Measurements from ENCODE around the gene EFNA5. TPM values are rescaled to one million over a fixed set of nuclear protein-coding genes. Genes with fewer than 3 reads are reported as not detected.

The EFNA5 gene
- polyA plus RNA-seq, 3 donors, result 0.01 TPM; not detected in 2

DNA sequence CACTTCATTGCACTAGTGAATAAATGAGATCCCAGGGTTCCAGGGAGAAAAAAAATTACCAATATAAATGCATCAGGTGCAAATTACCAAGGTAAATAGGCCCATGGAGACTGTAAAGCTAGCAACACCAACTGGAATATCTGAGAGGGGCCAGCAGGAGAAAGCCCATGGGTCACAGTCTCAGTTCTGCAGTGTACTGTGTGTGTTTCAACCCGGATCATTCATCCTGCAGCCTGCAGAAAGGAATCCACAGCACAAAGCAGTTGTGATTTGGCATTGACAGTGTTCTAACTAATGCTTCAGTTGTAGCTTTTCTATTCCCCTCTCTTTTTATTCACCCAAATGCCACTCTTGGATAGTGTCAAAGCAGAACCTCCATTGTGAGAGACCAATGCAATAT, 171.0 kb downstream of the EFNA5 start:
- TF ChIP-seq, protein P1, sequence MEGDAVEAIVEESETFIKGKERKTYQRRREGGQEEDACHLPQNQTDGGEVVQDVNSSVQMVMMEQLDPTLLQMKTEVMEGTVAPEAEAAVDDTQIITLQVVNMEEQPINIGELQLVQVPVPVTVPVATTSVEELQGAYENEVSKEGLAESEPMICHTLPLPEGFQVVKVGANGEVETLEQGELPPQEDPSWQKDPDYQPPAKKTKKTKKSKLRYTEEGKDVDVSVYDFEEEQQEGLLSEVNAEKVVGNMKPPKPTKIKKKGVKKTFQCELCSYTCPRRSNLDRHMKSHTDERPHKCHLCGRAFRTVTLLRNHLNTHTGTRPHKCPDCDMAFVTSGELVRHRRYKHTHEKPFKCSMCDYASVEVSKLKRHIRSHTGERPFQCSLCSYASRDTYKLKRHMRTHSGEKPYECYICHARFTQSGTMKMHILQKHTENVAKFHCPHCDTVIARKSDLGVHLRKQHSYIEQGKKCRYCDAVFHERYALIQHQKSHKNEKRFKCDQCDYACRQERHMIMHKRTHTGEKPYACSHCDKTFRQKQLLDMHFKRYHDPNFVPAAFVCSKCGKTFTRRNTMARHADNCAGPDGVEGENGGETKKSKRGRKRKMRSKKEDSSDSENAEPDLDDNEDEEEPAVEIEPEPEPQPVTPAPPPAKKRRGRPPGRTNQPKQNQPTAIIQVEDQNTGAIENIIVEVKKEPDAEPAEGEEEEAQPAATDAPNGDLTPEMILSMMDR (IDR thresholded peaks at IDR 0.05), result no peak
- peaks cover 0 to 3% of the 10 kb centered on the region in 2 donors for H3K9me3 ChIP-seq (replicated peaks in 1 of 2; ENCODE audit: control insufficient read depth in 1 of 2, insufficient read depth in 1 of 2, low read length in 2 of 2)
- Mint-ChIP-seq H3K4me3 (no peak overlapping the region), H3K36me3 (no peaks in the 10 kb centered on the region), H3K27me3 (ENCODE audit: low read depth in 3 of 3) (peaks cover 0 to 1% (median 0%) of the 10 kb centered on the region in 3 donors), H3K9me3 (peaks cover 0 to 13% (median 3%) of the 10 kb centered on the region in 7 donors), H3K4me1 (peaks cover 4% of the 10 kb centered on the region), H3K27ac (no peak overlapping the region)
- H4K20me1 ChIP-seq (ENCODE audit: insufficient read depth, low read length), result no peaks in the 10 kb centered on the region
- no CpG with 5 or more reads among the region's 1 CpG for WGBS (ENCODE audit: insufficient coverage)
- H3K27ac ChIP-seq (ENCODE audit: low read depth in 1 of 2, low read length in 2 of 2), result no peak overlapping the region
- no peak overlapping the region for H3K9ac ChIP-seq (ENCODE audit: insufficient read depth, low read length, poor library complexity, severe bottlenecking)
- intact Hi-C loops (cut with micrococcal nuclease), result no loop called here
- H3K79me2 ChIP-seq (ENCODE audit: insufficient read depth, low read length), result no peaks in the 10 kb centered on the region
- no peaks in the 10 kb centered on the region for H3K27me3 ChIP-seq (ENCODE audit: control insufficient read depth in 2 of 2, insufficient read depth in 2 of 2, low read length in 2 of 2)
- H3K4me1 ChIP-seq (ENCODE audit: control insufficient read depth in 1 of 2, insufficient read depth in 2 of 2, low read length in 2 of 2), result no peaks in the 10 kb centered on the region
- no peak for DNase-seq
- no peaks in the 10 kb centered on the region for H3K36me3 ChIP-seq (replicated peaks in 1 of 2; ENCODE audit: control insufficient read depth in 1 of 2, insufficient read depth in 2 of 2, low read length in 2 of 2)
- H2AFZ ChIP-seq (ENCODE audit: insufficient read depth, low read depth, low read length, poor library complexity, severe bottlenecking), result no peak overlapping the region
- no peak overlapping the region for H3K4me3 ChIP-seq (replicated peaks in 1 of 3; ENCODE audit: low read depth in 2 of 3, low read length in 3 of 3)
- no peak overlapping the region for H3K4me2 ChIP-seq (replicated peaks; ENCODE audit: extremely low read depth, low read length, poor library complexity, severe bottlenecking)

DNA sequence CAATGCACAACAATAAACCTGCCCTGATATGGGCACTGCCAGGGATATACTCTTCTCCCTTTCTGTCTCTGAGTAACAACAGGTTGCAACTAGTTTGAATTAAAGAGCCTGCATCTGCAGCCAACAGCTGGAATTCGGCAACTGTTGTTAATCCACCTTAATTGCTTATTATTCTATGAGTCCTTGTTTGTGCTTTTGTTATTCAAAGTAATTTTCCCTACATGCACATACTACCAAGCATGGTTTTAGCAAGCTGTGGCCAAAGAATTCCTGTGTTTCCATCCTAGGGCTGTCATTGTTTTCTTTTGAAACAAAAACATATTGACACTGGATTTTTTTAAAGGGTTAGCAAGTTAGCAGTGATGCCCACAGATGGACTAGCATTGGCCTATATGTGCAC, 171.5 kb downstream of the EFNA5 start:
- H3K79me2 ChIP-seq (ENCODE audit: insufficient read depth, low read length), result no peaks in the 10 kb centered on the region
- H3K36me3 ChIP-seq (replicated peaks in 1 of 2; ENCODE audit: control insufficient read depth in 1 of 2, insufficient read depth in 2 of 2, low read length in 2 of 2), result no peaks in the 10 kb centered on the region
- H3K4me3 ChIP-seq (replicated peaks in 1 of 3; ENCODE audit: low read depth in 2 of 3, low read length in 3 of 3), result no peak overlapping the region
- no peaks in the 10 kb centered on the region for H3K4me1 ChIP-seq (ENCODE audit: control insufficient read depth in 1 of 2, insufficient read depth in 2 of 2, low read length in 2 of 2)
- Mint-ChIP-seq H3K4me1 (peaks cover 4% of the 10 kb centered on the region), H3K36me3 (no peaks in the 10 kb centered on the region), H3K27ac (no peak overlapping the region), H3K27me3 (ENCODE audit: low read depth in 3 of 3) (peaks cover 0 to 1% (median 0%) of the 10 kb centered on the region in 3 donors), H3K4me3 (no peak overlapping the region), H3K9me3 (peaks cover 0 to 18% (median 5%) of the 10 kb centered on the region in 7 donors)
- H3K9ac ChIP-seq (ENCODE audit: insufficient read depth, low read length, poor library complexity, severe bottlenecking), result no peak overlapping the region
- H4K20me1 ChIP-seq (ENCODE audit: insufficient read depth, low read length), result no peaks in the 10 kb centered on the region
- H3K4me2 ChIP-seq (replicated peaks; ENCODE audit: extremely low read depth, low read length, poor library complexity, severe bottlenecking), result no peak overlapping the region
- intact Hi-C loops (cut with micrococcal nuclease), result no loop called here
- H2AFZ ChIP-seq (ENCODE audit: insufficient read depth, low read depth, low read length, poor library complexity, severe bottlenecking), result no peak overlapping the region
- no peak for DNase-seq
- peaks cover 0 to 3% of the 10 kb centered on the region in 2 donors for H3K9me3 ChIP-seq (replicated peaks in 1 of 2; ENCODE audit: control insufficient read depth in 1 of 2, insufficient read depth in 1 of 2, low read length in 2 of 2)
- H3K27me3 ChIP-seq (ENCODE audit: control insufficient read depth in 2 of 2, insufficient read depth in 2 of 2, low read length in 2 of 2), result no peaks in the 10 kb centered on the region
- WGBS (ENCODE audit: insufficient coverage), result no CpG with 5 or more reads among the region's 1 CpG
- no peak overlapping the region for H3K27ac ChIP-seq (ENCODE audit: low read depth in 1 of 2, low read length in 2 of 2)
- TF ChIP-seq, protein P1 (IDR thresholded peaks at IDR 0.05), result no peak

Data from CD14-positive monocyte (primary cell).